ENCODE measurements around the gene BPIFA1. TPM values are rescaled to one million over a fixed set of nuclear protein-coding genes. Genes with fewer than 3 reads are reported as not detected.

The BPIFA1 gene
- total RNA-seq, 1 experiment from 2014 or later = not detected

DNA sequence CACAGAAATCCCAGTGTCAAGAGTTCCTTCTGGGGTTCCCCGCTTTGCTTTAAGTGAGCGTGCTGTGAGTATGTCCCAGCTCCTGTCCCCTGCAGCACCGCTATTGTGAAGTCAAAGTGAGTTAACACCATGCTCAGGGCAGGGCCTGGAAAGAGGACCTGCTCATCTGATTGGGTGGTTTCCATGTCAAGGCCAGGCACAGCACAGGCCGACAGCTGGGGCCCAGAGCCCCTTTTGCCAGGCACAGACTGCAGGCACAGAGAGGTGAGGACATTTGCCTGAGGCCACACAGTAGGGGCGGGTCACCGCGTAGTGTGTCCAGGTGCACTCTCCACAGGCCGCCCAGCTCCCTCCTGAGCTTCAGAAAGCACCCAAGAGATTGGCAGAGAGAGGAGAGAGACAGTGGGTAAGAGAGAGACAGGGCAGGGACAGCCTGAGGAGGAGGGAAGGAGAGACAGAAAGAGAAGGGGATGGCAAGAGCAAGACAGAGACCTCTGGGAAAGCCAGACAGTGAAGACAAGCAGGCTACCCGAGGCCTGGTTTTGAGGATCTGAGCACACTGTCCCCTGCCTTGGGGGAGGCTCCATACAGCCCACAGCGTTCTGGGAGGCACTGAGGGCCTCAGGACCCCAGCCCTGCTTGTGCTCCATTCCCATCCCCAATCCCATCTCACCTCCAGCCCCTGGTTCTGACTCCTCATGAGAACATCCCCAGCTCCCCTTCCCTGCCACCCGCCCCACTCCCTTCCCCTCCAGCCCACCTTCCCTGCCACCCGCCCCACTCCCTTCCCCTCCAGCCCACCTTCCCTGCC lies 40.7 kb downstream of the BPIFA1 start:
- H3K4me1 ChIP-seq (replicated peaks) = no peaks in the 10 kb centered on the region
- H3K4me3 ChIP-seq = no peak overlapping the region
- DNase-seq (ENCODE audit: low read depth in 1 of 2, low spot score in 2 of 2) = no peak
- peaks cover 45% of the 10 kb centered on the region for H3K27me3 ChIP-seq (replicated peaks)
- no peaks in the 10 kb centered on the region for H3K9me3 ChIP-seq (replicated peaks)
- no peak overlapping the region for H3K27ac ChIP-seq
- no peaks in the 10 kb centered on the region for H3K36me3 ChIP-seq

DNA sequence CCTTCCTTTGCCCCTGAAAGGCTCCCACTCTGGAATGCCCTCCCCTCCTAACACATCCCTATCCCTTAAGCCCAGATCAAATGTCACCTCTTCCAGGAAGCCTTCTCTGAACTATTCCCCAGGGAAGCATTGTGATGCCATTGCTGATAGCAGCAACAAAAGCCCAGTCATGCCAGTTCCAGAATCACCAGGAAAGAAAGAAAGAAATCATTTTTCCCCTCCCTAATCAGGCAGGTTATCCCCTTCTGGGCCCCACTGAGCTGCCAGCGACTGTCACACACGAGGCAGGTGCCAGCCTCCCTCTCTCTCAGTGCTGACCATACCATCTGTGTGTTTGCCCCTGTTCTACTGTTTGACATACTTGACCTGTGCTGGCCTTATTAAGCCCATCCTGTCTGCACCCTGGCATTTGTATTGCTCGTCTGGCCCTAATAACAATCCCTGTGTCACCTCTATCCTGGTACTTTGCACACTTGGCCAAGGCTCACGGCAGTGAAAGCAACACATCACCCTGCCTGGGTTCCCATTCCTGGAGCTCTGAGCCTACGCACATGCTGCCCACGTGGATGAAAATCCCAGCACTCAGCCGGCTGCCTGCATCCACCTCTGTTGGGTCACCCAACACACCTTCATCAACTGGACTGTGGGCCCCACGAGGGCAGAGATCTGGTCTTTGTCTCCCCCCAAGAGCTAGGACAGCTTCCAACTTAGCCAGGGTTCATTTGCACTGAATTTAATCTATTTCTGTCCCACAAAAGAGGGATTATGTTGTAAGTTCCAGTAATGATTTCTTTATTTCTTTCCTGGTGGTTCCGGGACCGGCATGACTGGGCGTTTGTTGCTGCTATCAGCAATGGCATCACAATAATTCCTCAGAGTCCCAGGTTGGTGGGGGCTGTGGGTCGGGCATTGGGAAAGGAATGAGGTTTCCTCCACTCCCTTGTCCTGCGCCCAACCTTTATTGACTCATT lies 42.0 kb downstream of the BPIFA1 start:
- no peak for DNase-seq (ENCODE audit: low read depth in 1 of 2, low spot score in 2 of 2)
- Histone ChIP-seq H3K36me3 (no peaks in the 10 kb centered on the region), H3K9me3 (replicated peaks) (no peaks in the 10 kb centered on the region), H3K27ac (no peak overlapping the region), H3K27me3 (replicated peaks) (peaks cover 33% of the 10 kb centered on the region), H3K4me1 (replicated peaks) (no peaks in the 10 kb centered on the region), H3K4me3 (no peak overlapping the region)

DNA sequence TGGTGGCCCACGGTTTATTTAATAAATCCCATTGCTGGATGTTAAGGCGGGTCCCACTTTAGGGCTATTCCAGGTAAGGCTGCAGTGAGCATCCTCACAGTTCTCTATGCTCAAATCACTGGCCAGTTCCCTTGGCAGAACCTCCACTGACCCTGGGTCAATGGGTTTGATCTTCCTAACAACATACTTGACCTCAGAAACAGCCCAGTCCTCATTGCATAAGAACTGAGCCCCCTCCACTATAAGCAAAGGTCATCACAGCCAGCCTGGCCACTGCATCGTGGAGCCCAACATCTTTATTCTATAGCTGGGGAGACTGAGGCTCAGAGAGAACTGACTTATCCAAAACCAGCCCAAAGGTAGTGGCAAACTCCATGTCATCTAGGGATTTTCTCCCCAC lies 42.9 kb downstream of the BPIFA1 start:
- no peak overlapping the region for H3K27ac ChIP-seq
- H3K4me3 ChIP-seq = no peak overlapping the region
- no peaks in the 10 kb centered on the region for H3K9me3 ChIP-seq (replicated peaks)
- peaks cover 35% of the 10 kb centered on the region for H3K27me3 ChIP-seq (replicated peaks)
- no peaks in the 10 kb centered on the region for H3K4me1 ChIP-seq (replicated peaks)
- no peak for DNase-seq (ENCODE audit: low read depth in 1 of 2, low spot score in 2 of 2)
- H3K36me3 ChIP-seq = no peaks in the 10 kb centered on the region

DNA sequence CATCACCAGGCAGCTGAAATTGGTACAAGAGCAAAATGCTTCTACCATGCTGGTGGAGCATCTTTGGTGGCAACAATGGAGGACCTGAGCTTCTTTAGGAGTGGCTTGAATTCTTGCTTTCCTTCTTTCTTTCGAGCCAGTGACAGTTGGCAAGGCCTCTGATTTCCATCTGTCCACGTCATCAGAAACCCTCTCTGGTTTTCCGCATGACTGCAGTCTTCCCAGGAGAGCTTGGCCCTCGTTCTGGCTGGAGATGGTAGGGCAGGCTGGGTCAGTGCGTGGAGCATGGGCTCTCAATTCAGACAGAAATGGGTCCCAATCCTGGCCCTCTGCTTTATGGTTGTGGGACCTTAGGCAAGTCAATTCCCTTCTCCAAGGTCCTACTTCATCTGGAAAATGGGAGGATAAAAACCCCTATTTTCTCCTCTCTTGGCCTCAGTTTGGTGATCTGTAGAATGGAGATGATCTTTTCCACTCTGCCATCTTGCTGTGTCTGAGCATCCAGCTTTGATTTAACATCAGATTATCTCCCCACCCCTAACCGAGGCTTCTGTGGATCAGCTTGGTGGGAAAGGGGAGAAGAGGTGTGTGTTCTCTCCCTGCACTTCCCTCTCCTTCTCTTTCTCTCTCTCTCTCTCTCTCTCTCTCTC lies 43.6 kb downstream of the BPIFA1 start:
- no peak for DNase-seq (ENCODE audit: low read depth in 1 of 2, low spot score in 2 of 2)
- no peaks in the 10 kb centered on the region for H3K9me3 ChIP-seq (replicated peaks)
- H3K4me1 ChIP-seq (replicated peaks) = no peaks in the 10 kb centered on the region
- peaks cover 38% of the 10 kb centered on the region for H3K27me3 ChIP-seq (replicated peaks)
- no peak overlapping the region for H3K27ac ChIP-seq
- no peaks in the 10 kb centered on the region for H3K36me3 ChIP-seq
- H3K4me3 ChIP-seq = no peak overlapping the region

DNA sequence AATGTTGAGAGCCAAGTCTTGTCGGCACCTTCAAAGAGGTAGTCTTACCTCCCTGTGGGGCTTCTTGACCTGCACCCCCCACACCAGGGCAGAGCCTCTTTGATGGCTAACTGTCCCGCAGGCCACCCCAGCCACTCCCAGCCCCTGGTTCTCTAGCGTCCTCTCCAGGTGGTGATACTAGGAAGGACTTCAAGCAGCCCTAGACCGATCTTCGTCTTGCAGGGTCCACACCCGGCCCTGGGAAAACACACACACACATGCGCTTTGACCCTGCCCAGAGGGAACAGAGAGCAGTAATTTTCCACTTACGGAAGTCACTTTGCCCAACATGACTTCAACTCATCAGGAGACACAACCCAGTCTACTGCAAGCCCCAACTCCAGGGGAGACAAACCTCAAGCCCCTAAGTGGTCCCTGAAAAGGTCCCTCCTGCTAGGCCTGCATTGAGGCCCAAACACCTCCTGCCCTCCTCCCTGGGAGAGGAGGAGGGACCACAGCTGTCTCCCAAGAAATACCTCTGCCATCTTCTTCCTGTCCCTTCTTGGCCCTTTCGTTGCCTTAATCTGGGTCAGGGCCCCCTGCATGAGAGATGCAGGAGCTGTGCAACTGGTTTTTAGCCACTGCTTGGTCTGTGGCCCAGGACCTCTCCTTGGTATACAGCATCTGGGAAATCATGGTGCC lies 44.3 kb downstream of the BPIFA1 start:
- Histone ChIP-seq H3K4me1 (replicated peaks) (no peaks in the 10 kb centered on the region), H3K4me3 (no peak overlapping the region), H3K9me3 (replicated peaks) (no peaks in the 10 kb centered on the region), H3K27ac (no peak overlapping the region), H3K27me3 (replicated peaks) (peaks cover 36% of the 10 kb centered on the region), H3K36me3 (no peaks in the 10 kb centered on the region)
- DNase-seq (ENCODE audit: low read depth in 1 of 2, low spot score in 2 of 2) = no peak

DNA sequence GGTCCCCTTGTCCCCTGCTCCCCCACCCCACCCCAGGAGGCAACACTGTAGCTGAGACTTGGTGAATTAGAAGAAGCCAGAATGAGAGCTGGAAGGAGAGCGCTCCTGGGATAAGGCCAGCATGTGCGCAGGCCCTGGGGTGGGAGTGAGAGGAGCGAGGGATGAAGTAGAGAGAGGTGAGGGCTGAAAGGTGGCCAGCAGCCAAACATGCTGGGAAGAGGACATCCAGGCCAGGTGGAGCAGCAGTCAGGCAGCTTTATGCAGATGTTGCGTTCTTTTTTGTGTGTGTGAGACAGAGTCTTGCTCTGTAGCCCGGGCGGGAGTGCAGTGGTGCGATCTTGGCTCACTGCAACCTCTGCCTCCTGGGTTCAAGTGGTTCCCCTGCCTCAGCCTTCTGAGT lies 45.0 kb downstream of the BPIFA1 start:
- Histone ChIP-seq H3K27me3 (replicated peaks) (peaks cover 38% of the 10 kb centered on the region), H3K27ac (no peak overlapping the region), H3K4me1 (replicated peaks) (no peaks in the 10 kb centered on the region), H3K9me3 (replicated peaks) (no peaks in the 10 kb centered on the region), H3K36me3 (no peaks in the 10 kb centered on the region), H3K4me3 (no peak overlapping the region)
- DNase-seq (ENCODE audit: low read depth in 1 of 2, low spot score in 2 of 2) = no peak

DNA sequence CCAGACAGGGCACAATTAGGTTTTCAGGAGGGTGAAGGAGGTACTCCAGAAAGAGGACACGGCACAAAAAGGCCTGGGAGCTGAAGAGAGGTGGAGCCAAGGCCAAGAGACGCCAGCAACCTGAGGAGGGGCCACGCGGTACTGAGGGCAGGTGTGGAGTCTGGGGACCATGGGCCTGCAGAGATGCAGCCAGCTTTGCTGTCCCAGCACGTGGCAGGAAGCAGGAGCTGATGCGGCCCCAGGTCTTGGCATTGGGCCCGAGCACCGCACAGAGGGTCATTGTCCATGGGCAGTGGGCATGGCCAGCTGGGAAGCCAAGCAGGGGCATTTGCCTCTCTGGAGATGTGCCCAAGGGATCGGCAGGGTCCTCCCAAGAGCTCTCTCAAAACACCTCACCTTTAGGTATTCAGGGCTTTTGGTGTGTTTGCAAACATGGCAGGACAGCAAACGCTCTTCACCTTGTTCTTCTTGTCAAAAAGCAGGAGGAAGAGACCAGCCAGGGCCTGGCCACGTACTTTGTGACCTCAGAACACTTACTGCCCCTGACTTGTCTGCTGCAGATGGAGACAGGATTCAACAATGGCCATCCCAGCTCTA lies 45.9 kb downstream of the BPIFA1 start:
- no peak for DNase-seq (ENCODE audit: low read depth in 1 of 2, low spot score in 2 of 2)
- Histone ChIP-seq H3K27me3 (replicated peaks) (peaks cover 39% of the 10 kb centered on the region), H3K9me3 (replicated peaks) (no peaks in the 10 kb centered on the region), H3K36me3 (no peaks in the 10 kb centered on the region), H3K4me3 (no peak overlapping the region), H3K4me1 (replicated peaks) (no peaks in the 10 kb centered on the region), H3K27ac (no peak overlapping the region)

DNA sequence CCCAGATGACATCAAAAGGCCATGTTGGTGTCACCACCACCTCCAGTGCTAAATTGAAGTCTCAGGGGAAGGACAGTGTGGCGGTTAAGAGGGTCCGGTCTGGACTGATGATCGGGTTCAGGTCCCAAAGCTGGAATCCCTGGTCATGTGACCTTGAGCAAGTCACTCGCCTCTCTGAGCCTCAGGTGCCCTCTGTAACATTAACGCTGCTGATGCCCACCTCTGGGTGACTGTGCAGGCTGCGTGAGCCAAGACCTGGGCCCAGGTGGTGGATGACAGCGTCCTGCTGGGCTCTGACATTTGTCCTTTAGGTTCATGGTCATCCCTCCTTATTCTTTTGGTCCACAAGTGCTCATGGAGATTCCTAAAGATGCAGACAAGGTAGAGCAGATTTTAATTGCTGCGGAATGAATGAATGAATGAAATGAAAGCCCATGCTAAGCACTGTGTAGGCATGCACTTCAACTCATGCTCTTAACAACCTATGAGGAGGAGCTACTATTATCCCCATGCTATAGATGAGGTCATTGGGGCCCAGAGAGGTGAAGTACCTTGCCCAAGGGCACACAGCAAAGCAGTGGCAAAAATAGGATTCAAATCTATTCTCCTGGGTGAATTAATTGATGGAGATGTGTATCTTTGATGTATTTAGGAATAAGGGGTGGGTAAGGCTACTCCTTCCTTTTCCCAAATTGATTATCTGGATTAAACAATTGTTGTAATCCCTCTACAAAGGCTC lies 46.6 kb downstream of the BPIFA1 start:
- Histone ChIP-seq H3K4me3 (no peak overlapping the region), H3K27me3 (replicated peaks) (peaks cover 40% of the 10 kb centered on the region), H3K36me3 (no peaks in the 10 kb centered on the region), H3K9me3 (replicated peaks) (no peaks in the 10 kb centered on the region), H3K27ac (no peak overlapping the region), H3K4me1 (replicated peaks) (no peaks in the 10 kb centered on the region)
- no peak for DNase-seq (ENCODE audit: low read depth in 1 of 2, low spot score in 2 of 2)

DNA sequence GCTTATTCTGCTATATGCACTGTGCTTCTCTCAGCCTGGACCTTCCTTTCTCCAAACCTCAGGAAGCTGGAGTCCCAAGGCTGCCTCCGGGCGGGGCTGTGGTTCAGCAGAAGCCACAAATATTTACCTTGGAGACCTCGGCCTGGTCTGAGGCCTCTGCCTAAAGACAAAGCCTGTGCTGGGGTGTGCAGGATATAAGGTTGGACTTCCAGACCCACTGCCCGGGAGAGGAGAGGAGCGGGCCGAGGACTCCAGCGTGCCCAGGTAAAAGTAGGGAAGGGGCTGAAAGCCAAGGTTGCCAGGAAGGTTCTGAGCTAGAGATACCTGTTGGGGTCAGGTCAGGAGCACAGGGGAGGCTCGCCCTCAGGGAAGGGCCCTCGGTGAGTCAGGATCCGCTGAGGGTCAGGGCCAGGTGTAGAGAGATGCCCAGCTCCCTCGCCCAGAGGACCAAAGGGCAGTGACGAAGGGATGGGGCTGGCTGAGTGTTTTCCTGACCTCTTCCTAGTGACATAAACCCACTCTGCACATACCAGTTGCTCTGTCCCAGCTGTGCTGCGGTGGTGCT lies 47.3 kb downstream of the BPIFA1 start, which contains the start of gene BPIFB1:
Gene BPIFB1 (plus strand): TSS at position 224 of the 565 bp plus-strand sequence. CDS start 2,860 bp downstream, outside the sequence.
- H3K4me3 ChIP-seq = no peak within 1 kb of the TSS
- DNase-seq (ENCODE audit: low read depth in 1 of 2, low spot score in 2 of 2) = no peak

DNA sequence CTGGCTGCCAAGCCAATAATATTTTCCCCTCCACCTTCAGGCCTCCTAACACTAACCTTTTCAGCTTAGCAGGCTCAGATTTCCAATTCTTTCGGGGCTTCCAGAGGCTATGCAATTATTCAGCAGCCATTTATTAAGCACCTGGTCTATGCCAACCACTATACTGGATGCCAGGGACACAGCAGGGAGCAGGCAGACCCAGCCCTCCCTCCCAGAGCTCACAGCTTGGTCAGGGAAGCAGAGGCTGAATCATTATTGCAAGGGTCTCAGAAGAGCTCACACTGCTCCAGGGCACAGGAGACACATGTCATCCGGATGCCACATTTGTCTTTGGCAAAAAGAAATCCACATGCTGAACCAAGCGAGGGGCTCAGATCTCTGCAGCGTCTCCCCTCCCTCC lies 48.5 kb downstream of the BPIFA1 start:
- Histone ChIP-seq H3K36me3 (no peaks in the 10 kb centered on the region), H3K9me3 (replicated peaks) (no peaks in the 10 kb centered on the region), H3K4me1 (replicated peaks) (no peaks in the 10 kb centered on the region), H3K4me3 (no peak overlapping the region), H3K27me3 (replicated peaks) (peaks cover 25% of the 10 kb centered on the region; the same call in 1 of the 2 replicates), H3K27ac (no peak overlapping the region)
- no peak for DNase-seq (ENCODE audit: low read depth in 1 of 2, low spot score in 2 of 2)

More for the DNA sequence above, 47.3 kb downstream of the BPIFA1 start, which contains the start of gene BPIFB1:
- H3K27me3 ChIP-seq (replicated peaks) = peaks cover 33% of the 10 kb centered on the region
- H3K4me1 ChIP-seq (replicated peaks) = no peaks in the 10 kb centered on the region
- H3K27ac ChIP-seq = no peak within 1 kb of the TSS
- no peaks in the 10 kb centered on the region for H3K36me3 ChIP-seq
- no peaks in the 10 kb centered on the region for H3K9me3 ChIP-seq (replicated peaks)

DNA sequence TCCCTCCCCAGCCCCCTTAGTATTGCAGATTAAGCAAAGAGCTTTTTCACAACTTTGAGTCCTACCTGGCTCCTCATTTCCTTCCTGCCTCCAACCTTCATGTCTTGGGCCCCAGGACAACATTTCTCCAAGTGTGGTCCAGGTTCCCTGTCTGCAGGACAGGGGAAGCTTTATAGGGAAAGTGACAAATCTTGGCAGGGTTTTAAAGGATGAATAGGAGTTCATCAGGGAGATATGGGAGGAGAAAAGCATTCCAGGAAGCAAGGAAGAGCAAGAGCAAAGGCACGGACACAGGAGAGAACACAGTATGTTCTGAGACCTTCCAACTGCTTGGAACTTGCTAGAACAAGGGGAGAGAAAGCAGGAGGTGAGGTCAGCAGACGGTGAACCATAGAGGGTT lies 49.1 kb downstream of the BPIFA1 start:
- Histone ChIP-seq H3K4me3 (no peak overlapping the region), H3K4me1 (replicated peaks) (no peaks in the 10 kb centered on the region), H3K27ac (no peak overlapping the region), H3K9me3 (replicated peaks) (no peaks in the 10 kb centered on the region), H3K27me3 (replicated peaks) (peaks cover 20% of the 10 kb centered on the region; the same call in 1 of the 2 replicates), H3K36me3 (no peaks in the 10 kb centered on the region)
- DNase-seq (ENCODE audit: low read depth in 1 of 2, low spot score in 2 of 2) = no peak

DNA sequence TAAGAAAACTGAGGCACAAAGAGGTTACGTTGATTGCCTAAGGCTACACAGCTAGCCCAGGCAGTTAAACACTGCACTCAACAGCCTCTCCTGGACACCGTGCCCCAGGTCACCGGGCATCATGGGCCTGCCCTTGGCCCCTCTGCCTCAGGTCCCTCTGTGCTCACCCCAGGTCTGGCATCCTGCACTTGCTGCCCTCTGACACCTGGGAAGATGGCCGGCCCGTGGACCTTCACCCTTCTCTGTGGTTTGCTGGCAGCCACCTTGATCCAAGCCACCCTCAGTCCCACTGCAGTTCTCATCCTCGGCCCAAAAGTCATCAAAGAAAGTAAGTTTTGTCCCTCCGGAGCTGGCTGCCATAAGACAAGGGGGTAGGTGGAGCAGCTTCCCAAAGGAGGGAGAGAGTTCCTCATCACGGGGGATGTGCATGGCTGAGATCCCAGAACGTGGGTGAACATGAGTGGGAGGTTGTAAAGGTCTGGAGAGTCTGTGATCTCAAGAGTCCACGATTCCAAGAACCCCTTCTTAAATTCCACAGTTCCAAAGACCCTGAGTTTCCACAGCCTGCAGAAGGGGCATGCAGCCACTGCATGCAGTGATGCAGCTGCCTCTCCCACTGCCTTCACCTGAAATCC lies 50.2 kb downstream of the BPIFA1 start:
- H3K9me3 ChIP-seq (replicated peaks) = no peaks in the 10 kb centered on the region
- DNase-seq (ENCODE audit: low read depth in 1 of 2, low spot score in 2 of 2) = no peak
- H3K4me1 ChIP-seq (replicated peaks) = no peaks in the 10 kb centered on the region
- no peak overlapping the region for H3K27ac ChIP-seq
- H3K4me3 ChIP-seq = no peak overlapping the region
- H3K36me3 ChIP-seq = no peaks in the 10 kb centered on the region
- peaks cover 20% of the 10 kb centered on the region; the same call in 1 of the 2 replicates for H3K27me3 ChIP-seq (replicated peaks)

Data from SJSA1 (cell line).